Activated naive CD8-positive, alpha-beta T cell treated with anti-CD3 and anti-CD28 coated beads, Interleukin-2, amount 50 U/mL, for 24 hours (primary cell): ENCODE data around the gene ATF6.
"Not testable (repeated sequence)": the region's sequence is repeated elsewhere in the genome, so short reads cannot be mapped to it uniquely, and the experiment has no call there.

Experiments
- ATAC-seq: fragments of 150-1000 bp; cut with Tn5 transposase; one replicate; pipeline ENCODE4 v1.10.0; 2021
- DNase-seq: peaks from one replicate; pipeline ENCODE4 v3.0.0; 2021
- H3K27ac Mint-ChIP-seq: one replicate; pipeline ENCODE4 v1.8.0; 2021; ENCODE audit warnings: mild to moderate bottlenecking, mixed read lengths
- H3K27me3 Mint-ChIP-seq: one replicate; pipeline ENCODE4 v1.8.0; 2021; ENCODE audit warnings: mixed read lengths
- H3K36me3 Mint-ChIP-seq: one replicate; pipeline ENCODE4 v1.8.0; 2021; ENCODE audit warnings: low read depth, mixed read lengths
- H3K4me1 Mint-ChIP-seq: one replicate; pipeline ENCODE4 v1.8.0; 2021; ENCODE audit warnings: mixed read lengths
- H3K4me3 Mint-ChIP-seq: one replicate; pipeline ENCODE4 v1.8.0; 2021; ENCODE audit warnings: mild to moderate bottlenecking, moderate library complexity, mixed read lengths
- H3K9me3 Mint-ChIP-seq: one replicate; pipeline ENCODE4 v1.8.0; 2021; ENCODE audit warnings: mixed read lengths

ATF6 gene

GRCh38 chr1:161766102-161766981, at the start of gene ATF6:
ATF6 (plus strand) TSS chr1:161766320; CDS start chr1:161766361, 41 bp downstream.
- DNase-seq (peak; percentile 79), ATAC-seq (peak; percentile 81)
- H3K27me3 Mint-ChIP-seq: no peaks in the 10 kb centered on the region
- peaks cover 3% of the 10 kb centered on the region for H3K36me3 Mint-ChIP-seq
- H3K4me1 Mint-ChIP-seq: peaks cover 48% of the 10 kb centered on the region
- H3K9me3 Mint-ChIP-seq: no peaks in the 10 kb centered on the region
- H3K27ac Mint-ChIP-seq: peak within 1 kb of the TSS; percentile 95
- H3K4me3 Mint-ChIP-seq: peak within 1 kb of the TSS; percentile 97

- no peak overlapping the region for H3K4me3 Mint-ChIP-seq
- peaks cover 28% of the 10 kb centered on the region for H3K4me1 Mint-ChIP-seq
- no peaks in the 10 kb centered on the region for H3K36me3 Mint-ChIP-seq
- DNase-seq: no peak
- peak overlapping the region; percentile 24 for H3K27ac Mint-ChIP-seq
- no peak for ATAC-seq
- H3K9me3 Mint-ChIP-seq: no peaks in the 10 kb centered on the region
- peaks cover 16% of the 10 kb centered on the region for H3K27me3 Mint-ChIP-seq
Measured at GRCh38 chr1:161718559-161719324, 47.4 kb upstream of the ATF6 start.

DNA sequence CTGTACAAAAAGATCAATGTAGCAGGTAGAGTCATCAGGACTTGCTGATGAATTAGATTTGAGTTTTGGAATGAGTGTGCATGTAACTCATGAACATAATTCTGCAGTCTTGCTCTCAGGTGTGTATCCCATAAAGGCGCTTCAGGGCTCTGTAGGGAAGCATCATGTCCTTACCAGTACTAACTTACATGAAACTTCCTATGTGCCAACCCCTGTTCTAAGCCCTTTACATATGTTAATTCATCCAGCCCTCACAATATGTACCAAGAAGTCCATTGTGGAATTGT, 46.9 kb upstream of the ATF6 start:
- H3K27me3 Mint-ChIP-seq: peaks cover 20% of the 10 kb centered on the region
- peak overlapping the region; percentile 24 for H3K27ac Mint-ChIP-seq
- no peaks in the 10 kb centered on the region for H3K36me3 Mint-ChIP-seq
- H3K4me1 Mint-ChIP-seq: peaks cover 28% of the 10 kb centered on the region
- no peaks in the 10 kb centered on the region for H3K9me3 Mint-ChIP-seq
- no peak overlapping the region for H3K4me3 Mint-ChIP-seq
- ATAC-seq (no peak), DNase-seq (no peak)

- Mint-ChIP-seq H3K4me1 (peaks cover 32% of the 10 kb centered on the region), H3K27me3 (peaks cover 27% of the 10 kb centered on the region), H3K36me3 (no peaks in the 10 kb centered on the region), H3K9me3 (no peaks in the 10 kb centered on the region), H3K4me3 (no peak overlapping the region), H3K27ac (no peak overlapping the region)
- DNase-seq (no peak), ATAC-seq (no peak)
Measured at GRCh38 chr1:161720422-161720821, 45.7 kb upstream of the ATF6 start.

- DNase-seq (no peak), ATAC-seq (no peak)
- Mint-ChIP-seq H3K27me3 (peaks cover 32% of the 10 kb centered on the region), H3K4me3 (no peak within 1 kb of the TSS), H3K4me1 (peaks cover 39% of the 10 kb centered on the region), H3K27ac (peak within 1 kb of the TSS; percentile 57), H3K9me3 (no peaks in the 10 kb centered on the region), H3K36me3 (no peaks in the 10 kb centered on the region)
Measured at GRCh38 chr1:161720956-161721737, 45.0 kb upstream of the ATF6 start, which contains the start of gene FCRLB. FCRLB (plus strand) TSS chr1:161721544; CDS start chr1:161722673, 1,129 bp downstream.

GRCh38 chr1:161721738-161722343, 44.3 kb upstream of the ATF6 start:
- Mint-ChIP-seq H3K4me3 (no peak overlapping the region), H3K36me3 (no peaks in the 10 kb centered on the region), H3K27me3 (peaks cover 32% of the 10 kb centered on the region), H3K27ac (peak overlapping the region; percentile 57), H3K9me3 (no peaks in the 10 kb centered on the region), H3K4me1 (peaks cover 42% of the 10 kb centered on the region)
- DNase-seq (no peak), ATAC-seq (no peak)

DNA sequence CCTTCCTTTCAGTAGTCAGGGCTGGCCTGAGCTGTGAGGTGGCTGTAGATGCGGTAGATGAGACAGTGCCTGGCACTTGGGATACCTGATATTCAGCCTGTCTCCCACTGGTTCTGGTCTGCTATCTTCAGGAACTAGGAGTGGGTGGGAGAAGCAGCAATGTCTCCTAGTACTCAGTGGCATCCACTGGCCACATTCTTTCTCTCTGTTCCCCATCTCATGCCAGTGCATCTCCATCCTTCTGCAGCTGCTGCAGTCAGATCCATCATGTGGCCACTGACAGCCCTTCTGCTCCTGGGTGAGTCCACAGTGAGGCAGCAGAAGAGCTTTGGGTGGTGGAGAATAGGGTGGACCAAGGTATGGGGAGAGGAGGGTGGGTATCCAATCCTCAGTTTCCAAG, 43.7 kb upstream of the ATF6 start:
- H3K36me3 Mint-ChIP-seq: no peaks in the 10 kb centered on the region
- H3K9me3 Mint-ChIP-seq: no peaks in the 10 kb centered on the region
- H3K27ac Mint-ChIP-seq: no peak overlapping the region
- no peak for ATAC-seq
- H3K27me3 Mint-ChIP-seq: peaks cover 32% of the 10 kb centered on the region
- no peak overlapping the region for H3K4me3 Mint-ChIP-seq
- DNase-seq: no peak
- H3K4me1 Mint-ChIP-seq: peaks cover 40% of the 10 kb centered on the region

DNA sequence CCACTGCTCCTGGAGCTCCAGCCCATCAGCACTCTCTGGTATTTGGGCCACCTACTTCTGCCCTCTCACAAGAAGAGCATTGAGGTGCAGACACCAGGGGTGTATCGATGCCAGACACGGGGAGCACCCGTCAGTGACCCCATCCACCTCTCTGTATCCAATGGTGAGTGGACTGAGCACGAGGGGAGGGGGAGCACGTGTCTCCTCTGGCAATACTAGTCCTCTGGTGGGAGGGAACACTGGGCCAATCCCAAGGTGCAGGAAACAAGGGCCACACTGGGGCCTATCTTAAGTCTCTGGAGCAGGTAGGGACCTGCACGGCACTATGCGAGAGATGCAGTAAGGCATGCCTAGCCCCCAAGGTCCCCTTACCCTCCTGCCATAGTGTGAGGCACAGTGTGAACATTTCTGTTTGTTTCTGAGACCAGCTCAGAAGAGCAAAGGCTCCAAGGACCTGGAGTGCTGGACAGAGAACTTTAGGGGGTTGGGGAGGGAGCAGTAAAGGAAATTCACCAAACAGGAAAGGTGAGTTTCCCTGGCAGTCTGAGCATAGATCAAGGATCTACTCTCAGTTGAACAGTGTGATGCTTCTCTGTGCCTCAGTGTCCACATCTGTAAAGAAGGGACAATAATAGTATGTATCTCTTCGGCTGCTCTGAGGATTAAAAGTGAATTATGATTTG, 42.5 kb upstream of the ATF6 start:
- Mint-ChIP-seq H3K4me3 (no peak overlapping the region), H3K9me3 (no peaks in the 10 kb centered on the region), H3K36me3 (no peaks in the 10 kb centered on the region), H3K4me1 (peaks cover 49% of the 10 kb centered on the region), H3K27me3 (peaks cover 32% of the 10 kb centered on the region), H3K27ac (no peak overlapping the region)
- no peak for ATAC-seq
- DNase-seq: no peak

- H3K27ac Mint-ChIP-seq: peak overlapping the region; percentile 64
- H3K4me3 Mint-ChIP-seq: peak overlapping the region; percentile 83
- H3K27me3 Mint-ChIP-seq: peaks cover 32% of the 10 kb centered on the region
- not testable (repeated sequence) for ATAC-seq, H3K36me3 Mint-ChIP-seq, DNase-seq, H3K9me3 Mint-ChIP-seq
- H3K4me1 Mint-ChIP-seq: peaks cover 58% of the 10 kb centered on the region
Measured at GRCh38 chr1:161725258-161725907, 40.7 kb upstream of the ATF6 start.

DNA sequence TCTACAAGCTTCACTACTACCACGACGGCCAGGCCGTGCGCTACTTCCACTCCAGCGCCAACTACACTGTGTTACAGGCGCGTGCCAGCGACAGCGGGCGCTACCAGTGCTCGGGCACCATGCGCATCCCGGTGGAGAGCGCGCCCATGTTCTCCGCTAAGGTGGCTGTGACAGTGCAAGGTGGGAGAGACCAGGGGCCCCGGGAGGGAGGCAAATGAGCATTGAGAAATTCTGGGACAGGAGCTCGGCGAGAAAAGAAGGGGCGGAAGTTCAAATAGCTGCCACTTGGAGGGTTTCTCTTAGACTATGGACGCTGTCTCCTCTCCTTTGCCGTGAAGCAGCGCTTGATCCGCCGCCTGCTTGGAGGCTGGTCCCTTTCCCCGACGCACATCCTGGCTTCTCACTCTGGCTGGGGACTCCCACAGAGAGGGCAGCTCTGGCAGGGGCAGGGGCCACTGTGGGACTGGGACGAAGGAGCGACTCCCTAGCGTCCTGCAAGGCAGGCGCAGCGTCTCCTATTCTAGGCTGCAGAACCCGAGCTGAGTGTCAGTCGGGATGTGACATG, 40.1 kb upstream of the ATF6 start:
- H3K27me3 Mint-ChIP-seq: peaks cover 32% of the 10 kb centered on the region
- ATAC-seq: peak; percentile 13
- peaks cover 64% of the 10 kb centered on the region for H3K4me1 Mint-ChIP-seq
- DNase-seq: peak; percentile 46
- H3K4me3 Mint-ChIP-seq: peak overlapping the region; percentile 83
- H3K36me3 Mint-ChIP-seq: no peaks in the 10 kb centered on the region
- H3K27ac Mint-ChIP-seq: peak overlapping the region; percentile 64
- H3K9me3 Mint-ChIP-seq: no peaks in the 10 kb centered on the region

DNA sequence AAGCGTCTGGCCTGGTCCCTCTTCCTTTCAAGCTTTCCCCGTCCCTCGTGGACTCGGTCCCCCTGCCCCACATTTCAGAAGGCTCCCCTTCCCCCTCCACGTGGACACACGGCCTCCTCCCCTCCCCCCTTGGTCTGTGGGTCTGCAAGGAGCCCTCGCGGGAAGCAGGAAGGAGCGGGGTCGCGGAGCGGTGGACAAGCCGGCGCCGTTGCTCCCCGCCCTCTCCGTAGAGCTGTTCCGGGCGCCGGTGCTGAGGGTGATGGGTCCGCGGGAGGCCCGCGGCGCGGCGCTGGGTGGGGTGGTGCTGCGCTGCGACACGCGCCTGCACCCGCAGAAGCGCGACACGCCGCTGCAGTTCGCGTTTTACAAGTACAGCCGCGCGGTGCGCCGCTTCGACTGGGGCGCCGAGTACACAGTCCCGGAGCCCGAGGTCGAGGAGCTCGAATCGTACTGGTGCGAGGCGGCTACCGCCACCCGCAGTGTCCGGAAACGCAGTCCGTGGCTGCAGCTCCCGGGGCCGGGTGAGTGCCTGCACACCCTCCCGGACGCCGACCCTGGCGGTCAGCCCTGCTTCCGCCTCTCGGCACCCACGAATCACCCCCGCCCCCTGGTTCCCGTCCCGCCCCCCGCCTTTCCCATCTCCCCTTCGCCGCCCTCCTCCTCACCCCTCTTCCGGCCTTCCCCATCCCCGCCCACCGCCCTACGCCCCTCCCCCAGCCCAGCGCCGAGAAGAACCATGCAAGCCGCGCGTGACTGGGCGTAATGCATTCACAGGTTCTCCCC, 39.5 kb upstream of the ATF6 start:
- H3K27ac Mint-ChIP-seq: no peak overlapping the region
- no peaks in the 10 kb centered on the region for H3K9me3 Mint-ChIP-seq
- DNase-seq (peak; percentile 73), ATAC-seq (peak; percentile 35)
- H3K4me1 Mint-ChIP-seq: peaks cover 66% of the 10 kb centered on the region
- no peaks in the 10 kb centered on the region for H3K36me3 Mint-ChIP-seq
- H3K4me3 Mint-ChIP-seq: peak overlapping the region; percentile 83
- H3K27me3 Mint-ChIP-seq: peaks cover 32% of the 10 kb centered on the region

- H3K9me3 Mint-ChIP-seq: no peaks in the 10 kb centered on the region
- peak overlapping the region; percentile 82 for H3K27ac Mint-ChIP-seq
- H3K4me3 Mint-ChIP-seq: peak overlapping the region; percentile 83
- H3K27me3 Mint-ChIP-seq: peaks cover 32% of the 10 kb centered on the region
- peaks cover 61% of the 10 kb centered on the region for H3K4me1 Mint-ChIP-seq
- H3K36me3 Mint-ChIP-seq: no peaks in the 10 kb centered on the region
- ATAC-seq (peak; percentile 15), DNase-seq (peak; percentile 25)
Measured at GRCh38 chr1:161727256-161727924, 38.7 kb upstream of the ATF6 start.
